Smooth muscle cell (in vitro differentiated cells): ENCODE data around the gene TRIOBP. TPM values are rescaled to one million over a fixed set of nuclear protein-coding genes. Genes with fewer than 3 reads are reported as not detected.

Source experiments
- DNase-seq: peaks from one replicate; lab custom pipeline; 2025; ENCODE audit not compliant: unreplicated experiment; lab: John Stamatoyannopoulos, UW
- H2AFZ ChIP-seq: fragments of 200-600 bp; sonication (generic); 2 replicates; pipeline ENCODE4 v1.6.0; 2016; ENCODE audit warnings: antibody characterized with exemption, low read depth, mild to moderate bottlenecking
- H3F3A ChIP-seq: fragments of 200-600 bp; sonication (generic); 2 replicates; pipeline ENCODE4 v1.6.0; 2017; ENCODE audit warnings: antibody characterized with exemption, low read depth
- H3K27ac ChIP-seq: fragments of 200-600 bp; sonication (generic); 2 replicates; pipeline ENCODE4 v1.5.1; 2016; ENCODE audit warnings: low read depth, mild to moderate bottlenecking
- H3K27me3 ChIP-seq: fragments of 200-600 bp; sonication (generic); 2 replicates; pipeline ENCODE4 v1.6.1; 2016; ENCODE audit warnings: low read depth, mild to moderate bottlenecking
- H3K36me3 ChIP-seq: fragments of 200-600 bp; sonication (generic); 2 replicates; pipeline ENCODE4 v1.5.1; 2016; ENCODE audit warnings: low read depth
- H3K4me1 ChIP-seq: fragments of 200-600 bp; sonication (generic); 2 replicates; pipeline ENCODE4 v1.5.1; 2016; ENCODE audit warnings: low read depth
- H3K4me2 ChIP-seq: fragments of 200-600 bp; sonication (generic); 2 replicates; pipeline ENCODE4 v1.6.0; 2016; ENCODE audit warnings: mild to moderate bottlenecking
- H3K4me3 ChIP-seq: fragments of 200-600 bp; sonication (generic); 2 replicates; pipeline ENCODE4 v1.5.1; 2016; ENCODE audit warnings: mild to moderate bottlenecking
- H3K79me2 ChIP-seq: fragments of 200-600 bp; sonication (generic); 2 replicates; pipeline ENCODE4 v1.6.0; 2016; ENCODE audit warnings: low read depth, mild to moderate bottlenecking
- H3K9ac ChIP-seq: fragments of 200-600 bp; sonication (generic); 2 replicates; pipeline ENCODE4 v1.6.0; 2016; ENCODE audit warnings: low read depth
- H3K9me3 ChIP-seq: fragments of 200-600 bp; sonication (generic); replicated peaks from 2 replicates; pipeline ENCODE4 v1.5.1; 2016; ENCODE audit warnings: low read depth
- H4K20me1 ChIP-seq: fragments of 200-600 bp; sonication (generic); 2 replicates; pipeline ENCODE4 v1.6.0; 2016; ENCODE audit warnings: low read depth
- CTCF ChIP-seq: fragments of 200-600 bp; sonication (generic); IDR thresholded peaks from 2 replicates; pipeline ENCODE4 v1.5.1; 2017; ENCODE audit warnings: borderline replicate concordance, mild to moderate bottlenecking, antibody characterized with exemption; ENCODE audit not compliant: insufficient read depth, poor library complexity, severe bottlenecking
- WGBS: methylation state at CpG from one replicate; pipeline ENCODE4 v1.1.7; 2016; ENCODE audit warnings: low lambda C conversion rate; 5-methylcytosine and 5-hydroxymethylcytosine counted together
- polyA plus RNA-seq: library from polyadenylated mRNA; unstranded; fragments of >200 nt; fragmentation: Nextera tagmentation; extraction: Ambion mirVana; gene quantifications from 2 replicates; pipeline ENCODE4 v1.2.1, GENCODE V29; 2016
- total RNA-seq: library from RNA; depleted of rRNA; stranded (reverse); fragments of >200 nt; gene quantifications from 2 replicates; pipeline ENCODE4 v1.2.3, GENCODE V29; 2014

The TRIOBP gene
- total and polyA plus RNA-seq, 2 experiments from 2014 or later = 44.6 to 95.8 TPM

GRCh38 chr22:37747715-37748100 is 50.9 kb downstream of the TRIOBP start:
- DNase-seq = no peak
- H2AFZ ChIP-seq = no peak overlapping the region
- peak overlapping the region; percentile 84 for H3K27ac ChIP-seq
- H3F3A ChIP-seq = peaks cover 30% of the 10 kb centered on the region
- no peak overlapping the region for H3K9ac ChIP-seq
- H3K79me2 ChIP-seq = peaks cover 48% of the 10 kb centered on the region
- peaks cover 66% of the 10 kb centered on the region for H4K20me1 ChIP-seq
- WGBS = 68% methylated on average over 8 of the region's 8 CpGs
- peak overlapping the region; percentile 100 for H3K4me2 ChIP-seq
- H3K4me3 ChIP-seq = peak overlapping the region; percentile 97
- peaks cover 44% of the 10 kb centered on the region for H3K4me1 ChIP-seq
- no peak for TF ChIP-seq CTCF
- H3K9me3 ChIP-seq = no peaks in the 10 kb centered on the region
- H3K27me3 ChIP-seq = no peaks in the 10 kb centered on the region
- no peaks in the 10 kb centered on the region for H3K36me3 ChIP-seq

- H4K20me1 ChIP-seq = peaks cover 68% of the 10 kb centered on the region
- no peaks in the 10 kb centered on the region for H3K9me3 ChIP-seq
- TF ChIP-seq CTCF = no peak
- WGBS = 61% methylated on average over 8 of the region's 8 CpGs
- no peak overlapping the region for H3K4me3 ChIP-seq
- no peak overlapping the region for H2AFZ ChIP-seq
- H3K36me3 ChIP-seq = no peaks in the 10 kb centered on the region
- peaks cover 23% of the 10 kb centered on the region for H3F3A ChIP-seq
- peaks cover 48% of the 10 kb centered on the region for H3K79me2 ChIP-seq
- no peaks in the 10 kb centered on the region for H3K27me3 ChIP-seq
- peak overlapping the region; percentile 84 for H3K27ac ChIP-seq
- peaks cover 47% of the 10 kb centered on the region for H3K4me1 ChIP-seq
- DNase-seq = no peak
- peak overlapping the region; percentile 100 for H3K4me2 ChIP-seq
- peak overlapping the region; percentile 43 for H3K9ac ChIP-seq
These were observed 51.8 kb downstream of the TRIOBP start for GRCh38 chr22:37748659-37749058.

GRCh38 chr22:37749226-37749625 is 52.4 kb downstream of the TRIOBP start:
- no peak overlapping the region for H2AFZ ChIP-seq
- no peaks in the 10 kb centered on the region for H3K36me3 ChIP-seq
- no peaks in the 10 kb centered on the region for H3K9me3 ChIP-seq
- peaks cover 74% of the 10 kb centered on the region for H4K20me1 ChIP-seq
- H3K4me3 ChIP-seq = no peak overlapping the region
- no peak for DNase-seq
- H3K79me2 ChIP-seq = peaks cover 48% of the 10 kb centered on the region
- peaks cover 21% of the 10 kb centered on the region for H3F3A ChIP-seq
- peak overlapping the region; percentile 100 for H3K4me2 ChIP-seq
- no peak for TF ChIP-seq CTCF
- peak overlapping the region; percentile 84 for H3K27ac ChIP-seq
- H3K9ac ChIP-seq = peak overlapping the region; percentile 48
- 84% methylated on average over 12 of the region's 12 CpGs for WGBS
- H3K27me3 ChIP-seq = no peaks in the 10 kb centered on the region
- peaks cover 47% of the 10 kb centered on the region for H3K4me1 ChIP-seq
